Measurements from ENCODE around the gene PALD1.

The PALD1 gene

GRCh38 chr10:70466951-70467350 lies 11.6 kb upstream of the PALD1 start:
- no peak overlapping the region for H2AFZ ChIP-seq (ENCODE audit: low read depth)
- H4K20me1 ChIP-seq (ENCODE audit: insufficient read depth): no peaks in the 10 kb centered on the region
- H3K4me1 ChIP-seq (ENCODE audit: low read depth, poor library complexity, severe bottlenecking): no peaks in the 10 kb centered on the region
- no peaks in the 10 kb centered on the region for H3K79me2 ChIP-seq (ENCODE audit: insufficient read depth, low read depth)
- no peaks in the 10 kb centered on the region for H3K36me3 ChIP-seq (ENCODE audit: insufficient read depth)
- H3K27ac ChIP-seq: no peak overlapping the region
- TF ChIP-seq, protein P1, sequence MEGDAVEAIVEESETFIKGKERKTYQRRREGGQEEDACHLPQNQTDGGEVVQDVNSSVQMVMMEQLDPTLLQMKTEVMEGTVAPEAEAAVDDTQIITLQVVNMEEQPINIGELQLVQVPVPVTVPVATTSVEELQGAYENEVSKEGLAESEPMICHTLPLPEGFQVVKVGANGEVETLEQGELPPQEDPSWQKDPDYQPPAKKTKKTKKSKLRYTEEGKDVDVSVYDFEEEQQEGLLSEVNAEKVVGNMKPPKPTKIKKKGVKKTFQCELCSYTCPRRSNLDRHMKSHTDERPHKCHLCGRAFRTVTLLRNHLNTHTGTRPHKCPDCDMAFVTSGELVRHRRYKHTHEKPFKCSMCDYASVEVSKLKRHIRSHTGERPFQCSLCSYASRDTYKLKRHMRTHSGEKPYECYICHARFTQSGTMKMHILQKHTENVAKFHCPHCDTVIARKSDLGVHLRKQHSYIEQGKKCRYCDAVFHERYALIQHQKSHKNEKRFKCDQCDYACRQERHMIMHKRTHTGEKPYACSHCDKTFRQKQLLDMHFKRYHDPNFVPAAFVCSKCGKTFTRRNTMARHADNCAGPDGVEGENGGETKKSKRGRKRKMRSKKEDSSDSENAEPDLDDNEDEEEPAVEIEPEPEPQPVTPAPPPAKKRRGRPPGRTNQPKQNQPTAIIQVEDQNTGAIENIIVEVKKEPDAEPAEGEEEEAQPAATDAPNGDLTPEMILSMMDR (conservative IDR thresholded peaks at IDR 0.05; ENCODE audit: low read depth, low read length): no peak
- no peak overlapping the region for H3K4me2 ChIP-seq
- H3K27me3 ChIP-seq (ENCODE audit: insufficient read depth, low read depth): peaks cover 5% of the 10 kb centered on the region; the same call in 1 of the 2 replicates
- H3K4me3 ChIP-seq (IDR thresholded peaks at IDR 0.05; ENCODE audit: insufficient read depth, low read depth, low read length): no peak overlapping the region
- no peak overlapping the region for H3K9ac ChIP-seq

GRCh38 chr10:70472799-70473454 lies 5.6 kb upstream of the PALD1 start:
- H3K27ac ChIP-seq: no peak overlapping the region
- TF ChIP-seq, protein P1 (conservative IDR thresholded peaks at IDR 0.05; ENCODE audit: low read depth, low read length): no peak
- H3K9ac ChIP-seq: no peak overlapping the region
- no peaks in the 10 kb centered on the region for H3K79me2 ChIP-seq (ENCODE audit: insufficient read depth, low read depth)
- no peak overlapping the region for H3K4me2 ChIP-seq
- no peaks in the 10 kb centered on the region for H3K4me1 ChIP-seq (ENCODE audit: low read depth, poor library complexity, severe bottlenecking)
- H3K36me3 ChIP-seq (ENCODE audit: insufficient read depth): no peaks in the 10 kb centered on the region
- no peak overlapping the region for H3K4me3 ChIP-seq (IDR thresholded peaks at IDR 0.05; ENCODE audit: insufficient read depth, low read depth, low read length)
- no peak overlapping the region for H2AFZ ChIP-seq (ENCODE audit: low read depth)
- no peaks in the 10 kb centered on the region for H4K20me1 ChIP-seq (ENCODE audit: insufficient read depth)
- no peaks in the 10 kb centered on the region; the same call in 1 of the 2 replicates for H3K27me3 ChIP-seq (ENCODE audit: insufficient read depth, low read depth)

DNA sequence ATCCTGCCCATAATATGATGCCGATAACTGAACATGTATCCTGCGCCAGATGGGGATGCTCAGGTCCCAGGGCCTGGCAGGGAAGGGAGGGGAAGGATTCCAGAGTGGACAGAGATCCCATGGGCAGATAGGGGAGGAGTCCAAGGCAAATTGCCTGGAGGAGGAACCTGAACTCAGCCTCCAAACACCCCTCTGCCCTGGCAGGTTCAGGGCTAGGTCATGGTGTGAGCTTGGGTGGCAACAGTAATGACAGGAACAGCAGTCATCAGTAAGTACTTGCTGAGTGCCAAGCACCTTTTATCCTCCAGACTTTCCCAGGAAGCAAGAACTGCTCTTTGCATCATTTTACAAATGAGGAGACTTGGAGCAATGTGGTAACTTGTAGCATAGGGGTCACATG lies 3.8 kb upstream of the PALD1 start:
- Histone ChIP-seq H3K4me3 (IDR thresholded peaks at IDR 0.05; ENCODE audit: insufficient read depth, low read depth, low read length) (no peak overlapping the region), H3K4me2 (no peak overlapping the region), H3K79me2 (ENCODE audit: insufficient read depth, low read depth) (no peaks in the 10 kb centered on the region), H3K4me1 (ENCODE audit: low read depth, poor library complexity, severe bottlenecking) (no peaks in the 10 kb centered on the region), H3K27ac (no peak overlapping the region), H4K20me1 (ENCODE audit: insufficient read depth) (no peaks in the 10 kb centered on the region), H3K27me3 (ENCODE audit: insufficient read depth, low read depth) (no peaks in the 10 kb centered on the region; the same call in 1 of the 2 replicates), H3K9ac (no peak overlapping the region), H3K36me3 (ENCODE audit: insufficient read depth) (no peaks in the 10 kb centered on the region), H2AFZ (ENCODE audit: low read depth) (no peak overlapping the region)
- TF ChIP-seq, protein P1 (conservative IDR thresholded peaks at IDR 0.05; ENCODE audit: low read depth, low read length): no peak

GRCh38 chr10:70475661-70476060 lies 2.9 kb upstream of the PALD1 start:
- H3K4me3 ChIP-seq (IDR thresholded peaks at IDR 0.05; ENCODE audit: insufficient read depth, low read depth, low read length): no peak overlapping the region
- H3K4me1 ChIP-seq (ENCODE audit: low read depth, poor library complexity, severe bottlenecking): no peaks in the 10 kb centered on the region
- no peak overlapping the region for H3K27ac ChIP-seq
- no peaks in the 10 kb centered on the region; the same call in 1 of the 2 replicates for H3K27me3 ChIP-seq (ENCODE audit: insufficient read depth, low read depth)
- no peak overlapping the region for H2AFZ ChIP-seq (ENCODE audit: low read depth)
- no peaks in the 10 kb centered on the region for H4K20me1 ChIP-seq (ENCODE audit: insufficient read depth)
- no peaks in the 10 kb centered on the region for H3K79me2 ChIP-seq (ENCODE audit: insufficient read depth, low read depth)
- TF ChIP-seq, protein P1 (conservative IDR thresholded peaks at IDR 0.05; ENCODE audit: low read depth, low read length): no peak
- no peak overlapping the region for H3K4me2 ChIP-seq
- H3K9ac ChIP-seq: no peak overlapping the region
- no peaks in the 10 kb centered on the region for H3K36me3 ChIP-seq (ENCODE audit: insufficient read depth)

Data from KMS-11 (cell line).